Measurements from ENCODE around the gene FUZ. TPM values are rescaled to one million over a fixed set of nuclear protein-coding genes. Genes with fewer than 3 reads are reported as not detected.
"Not testable (repeated sequence)": the region's sequence is repeated elsewhere in the genome, so short reads cannot be mapped to it uniquely, and the experiment has no call there.

Gene FUZ
- total and polyA plus RNA-seq, 4 donors = 3.8 to 12.5 (median 7.0) TPM

DNA sequence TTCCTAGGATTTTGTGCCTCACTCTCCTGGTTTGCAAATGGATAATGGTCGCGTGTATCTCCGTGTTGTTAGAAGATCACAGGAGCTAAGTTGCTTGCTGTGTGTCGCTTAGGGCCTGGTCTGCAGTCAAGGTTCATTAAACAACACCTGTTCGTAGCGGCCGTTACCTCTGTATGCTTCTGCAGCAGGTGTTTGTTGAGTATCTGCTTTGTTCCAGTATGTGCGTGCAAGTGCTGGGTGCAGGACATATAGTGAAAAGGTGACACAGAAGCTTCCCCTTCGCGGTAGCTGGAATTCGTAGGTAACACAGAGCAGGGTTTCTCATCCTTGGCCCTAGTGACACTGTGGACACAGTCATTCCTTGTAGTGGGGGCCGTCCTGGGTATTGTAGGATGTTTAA, 10.4 kb upstream of the FUZ start:
- no peak for DNase-seq (ENCODE audit: low spot score)
- Histone ChIP-seq H3K4me1 (ENCODE audit: control insufficient read depth in 4 of 4, insufficient read depth in 4 of 4, low read length in 3 of 4) (peaks cover 5 to 11% (median 9%) of the 10 kb centered on the region in 4 donors), H3K36me3 (ENCODE audit: control insufficient read depth in 4 of 4, insufficient read depth in 3 of 4, low read depth in 1 of 4, low read length in 3 of 4) (peaks cover 0 to 17% (median 6%) of the 10 kb centered on the region in 4 donors), H3K9me3 (ENCODE audit: control insufficient read depth in 4 of 4, low read length in 3 of 4) (no peaks in the 10 kb centered on the region), H3K4me3 (ENCODE audit: low read depth in 1 of 3, low read length in 3 of 3) (no peak overlapping the region), H3K9ac (ENCODE audit: low read depth in 1 of 2, low read length in 2 of 2) (no peak overlapping the region), H3K27me3 (ENCODE audit: control insufficient read depth in 4 of 4, insufficient read depth in 4 of 4, low read length in 3 of 4) (no peaks in the 10 kb centered on the region), H3K27ac (ENCODE audit: low read depth in 1 of 2, low read length in 2 of 2) (no peak overlapping the region)
- WGBS = 93% methylated on average over 12 of the region's 12 CpGs
- TF ChIP-seq, protein P1, sequence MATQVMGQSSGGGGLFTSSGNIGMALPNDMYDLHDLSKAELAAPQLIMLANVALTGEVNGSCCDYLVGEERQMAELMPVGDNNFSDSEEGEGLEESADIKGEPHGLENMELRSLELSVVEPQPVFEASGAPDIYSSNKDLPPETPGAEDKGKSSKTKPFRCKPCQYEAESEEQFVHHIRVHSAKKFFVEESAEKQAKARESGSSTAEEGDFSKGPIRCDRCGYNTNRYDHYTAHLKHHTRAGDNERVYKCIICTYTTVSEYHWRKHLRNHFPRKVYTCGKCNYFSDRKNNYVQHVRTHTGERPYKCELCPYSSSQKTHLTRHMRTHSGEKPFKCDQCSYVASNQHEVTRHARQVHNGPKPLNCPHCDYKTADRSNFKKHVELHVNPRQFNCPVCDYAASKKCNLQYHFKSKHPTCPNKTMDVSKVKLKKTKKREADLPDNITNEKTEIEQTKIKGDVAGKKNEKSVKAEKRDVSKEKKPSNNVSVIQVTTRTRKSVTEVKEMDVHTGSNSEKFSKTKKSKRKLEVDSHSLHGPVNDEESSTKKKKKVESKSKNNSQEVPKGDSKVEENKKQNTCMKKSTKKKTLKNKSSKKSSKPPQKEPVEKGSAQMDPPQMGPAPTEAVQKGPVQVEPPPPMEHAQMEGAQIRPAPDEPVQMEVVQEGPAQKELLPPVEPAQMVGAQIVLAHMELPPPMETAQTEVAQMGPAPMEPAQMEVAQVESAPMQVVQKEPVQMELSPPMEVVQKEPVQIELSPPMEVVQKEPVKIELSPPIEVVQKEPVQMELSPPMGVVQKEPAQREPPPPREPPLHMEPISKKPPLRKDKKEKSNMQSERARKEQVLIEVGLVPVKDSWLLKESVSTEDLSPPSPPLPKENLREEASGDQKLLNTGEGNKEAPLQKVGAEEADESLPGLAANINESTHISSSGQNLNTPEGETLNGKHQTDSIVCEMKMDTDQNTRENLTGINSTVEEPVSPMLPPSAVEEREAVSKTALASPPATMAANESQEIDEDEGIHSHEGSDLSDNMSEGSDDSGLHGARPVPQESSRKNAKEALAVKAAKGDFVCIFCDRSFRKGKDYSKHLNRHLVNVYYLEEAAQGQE (IDR thresholded peaks at IDR 0.05) = no peak

DNA sequence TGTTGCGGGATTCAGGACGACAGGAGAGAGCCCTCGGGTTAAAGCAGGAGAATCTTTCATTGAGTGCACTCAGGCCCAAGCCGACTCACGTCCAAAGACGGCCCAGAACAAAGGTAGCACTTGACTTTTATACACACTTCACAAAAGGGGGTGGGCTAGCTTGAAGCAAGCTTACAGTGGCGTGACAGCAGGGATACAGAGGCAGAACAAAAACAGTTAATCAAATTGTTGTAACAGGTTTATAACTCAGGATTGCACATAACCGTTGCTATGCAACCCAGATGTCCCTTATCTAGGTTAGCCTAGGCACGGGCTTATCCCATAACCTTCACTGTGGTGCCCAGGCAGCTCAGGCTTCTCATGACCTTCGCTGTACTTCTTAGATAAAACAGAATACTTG, 7.0 kb upstream of the FUZ start:
- peak; percentile 53 for DNase-seq (ENCODE audit: low spot score)
- Histone ChIP-seq H3K36me3 (ENCODE audit: control insufficient read depth in 4 of 4, insufficient read depth in 3 of 4, low read depth in 1 of 4, low read length in 3 of 4) (peaks cover 0 to 9% (median 5%) of the 10 kb centered on the region in 4 donors), H3K9ac (ENCODE audit: low read depth in 1 of 2, low read length in 2 of 2) (no peak overlapping the region), H3K9me3 (ENCODE audit: control insufficient read depth in 4 of 4, low read length in 3 of 4) (no peaks in the 10 kb centered on the region), H3K27ac (ENCODE audit: low read depth in 1 of 2, low read length in 2 of 2) (no peak overlapping the region), H3K4me3 (ENCODE audit: low read depth in 1 of 3, low read length in 3 of 3) (no peak overlapping the region), H3K27me3 (ENCODE audit: control insufficient read depth in 4 of 4, insufficient read depth in 4 of 4, low read length in 3 of 4) (no peaks in the 10 kb centered on the region), H3K4me1 (ENCODE audit: control insufficient read depth in 4 of 4, insufficient read depth in 4 of 4, low read length in 3 of 4) (peaks cover 5 to 20% (median 14%) of the 10 kb centered on the region in 4 donors)
- TF ChIP-seq YY1 (IDR thresholded peaks at IDR 0.05) = no peak
- no peak for TF ChIP-seq SP1 (IDR thresholded peaks at IDR 0.05)
- no peak for TF ChIP-seq NR2F2 (IDR thresholded peaks at IDR 0.05)
- no peak for TF ChIP-seq TAF1 (conservative IDR thresholded peaks at IDR 0.05)
- no peak for TF ChIP-seq HNF4G (IDR thresholded peaks at IDR 0.05)
- TF ChIP-seq, protein P2, sequence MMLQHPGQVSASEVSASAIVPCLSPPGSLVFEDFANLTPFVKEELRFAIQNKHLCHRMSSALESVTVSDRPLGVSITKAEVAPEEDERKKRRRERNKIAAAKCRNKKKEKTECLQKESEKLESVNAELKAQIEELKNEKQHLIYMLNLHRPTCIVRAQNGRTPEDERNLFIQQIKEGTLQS (IDR thresholded peaks at IDR 0.05) = no peak
- TF ChIP-seq, protein P3, sequence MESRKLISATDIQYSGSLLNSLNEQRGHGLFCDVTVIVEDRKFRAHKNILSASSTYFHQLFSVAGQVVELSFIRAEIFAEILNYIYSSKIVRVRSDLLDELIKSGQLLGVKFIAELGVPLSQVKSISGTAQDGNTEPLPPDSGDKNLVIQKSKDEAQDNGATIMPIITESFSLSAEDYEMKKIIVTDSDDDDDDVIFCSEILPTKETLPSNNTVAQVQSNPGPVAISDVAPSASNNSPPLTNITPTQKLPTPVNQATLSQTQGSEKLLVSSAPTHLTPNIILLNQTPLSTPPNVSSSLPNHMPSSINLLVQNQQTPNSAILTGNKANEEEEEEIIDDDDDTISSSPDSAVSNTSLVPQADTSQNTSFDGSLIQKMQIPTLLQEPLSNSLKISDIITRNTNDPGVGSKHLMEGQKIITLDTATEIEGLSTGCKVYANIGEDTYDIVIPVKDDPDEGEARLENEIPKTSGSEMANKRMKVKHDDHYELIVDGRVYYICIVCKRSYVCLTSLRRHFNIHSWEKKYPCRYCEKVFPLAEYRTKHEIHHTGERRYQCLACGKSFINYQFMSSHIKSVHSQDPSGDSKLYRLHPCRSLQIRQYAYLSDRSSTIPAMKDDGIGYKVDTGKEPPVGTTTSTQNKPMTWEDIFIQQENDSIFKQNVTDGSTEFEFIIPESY (IDR thresholded peaks at IDR 0.05) = no peak
- no peak for TF ChIP-seq FOXA2 (IDR thresholded peaks at IDR 0.05)
- TF ChIP-seq FOXA1 (IDR thresholded peaks at IDR 0.05) = no peak
- no peak for TF ChIP-seq RXRA (IDR thresholded peaks at IDR 0.05)
- TF ChIP-seq RAD21 (IDR thresholded peaks at IDR 0.05) = no peak
- TF ChIP-seq GABPA (IDR thresholded peaks at IDR 0.05 in 1 of 2, conservative IDR thresholded peaks at IDR 0.05 in 1 of 2) = no peak
- TF ChIP-seq EGR1 (IDR thresholded peaks at IDR 0.05; ENCODE audit: low read depth in 2 of 2) = no peak
- 86% methylated on average over 10 of the region's 10 CpGs for WGBS

DNA sequence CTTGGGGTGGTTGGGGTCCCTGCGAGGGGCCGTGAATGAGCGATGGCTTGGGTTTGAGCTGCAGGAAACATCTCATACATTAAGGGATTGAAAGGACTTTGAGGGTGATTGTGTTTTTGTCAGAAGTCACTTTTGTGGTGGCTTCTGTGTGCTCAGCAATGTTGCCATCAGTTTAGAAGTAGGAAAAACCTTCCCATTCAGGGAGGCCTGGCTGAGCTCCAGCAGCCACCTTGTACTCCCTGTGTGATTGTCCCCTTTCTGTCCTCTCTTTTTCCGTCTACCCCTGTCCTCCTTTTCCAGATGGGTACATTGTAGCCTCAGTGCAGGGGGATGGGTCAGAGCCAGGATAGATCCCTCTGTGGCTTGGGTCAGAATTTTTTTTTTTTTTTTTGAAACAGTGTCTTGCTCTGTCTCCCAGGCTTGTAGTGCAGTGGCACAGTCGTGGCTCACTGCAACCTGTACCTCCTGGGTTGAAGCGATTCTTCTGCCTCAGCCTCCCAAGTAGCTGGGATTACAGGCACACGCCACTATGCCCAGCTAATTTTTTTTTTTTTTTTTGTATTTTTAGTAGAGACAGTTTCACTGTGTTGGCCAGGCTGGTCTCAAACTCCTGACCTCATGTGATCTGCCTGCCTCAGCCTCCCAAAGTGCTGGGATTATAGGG, 6.5 kb upstream of the FUZ start:
- H3K4me3 ChIP-seq (ENCODE audit: low read depth in 1 of 3, low read length in 3 of 3) = peak overlapping the region in 1 of 3 donors; percentile 72
- not testable (repeated sequence) for DNase-seq (ENCODE audit: low spot score); H3K27ac ChIP-seq (ENCODE audit: low read depth in 1 of 2, low read length in 2 of 2); H3K9me3 ChIP-seq (ENCODE audit: control insufficient read depth in 4 of 4, low read length in 3 of 4); H3K27me3 ChIP-seq (ENCODE audit: control insufficient read depth in 4 of 4, insufficient read depth in 4 of 4, low read length in 3 of 4); H3K9ac ChIP-seq (ENCODE audit: low read depth in 1 of 2, low read length in 2 of 2); H3K36me3 ChIP-seq (ENCODE audit: control insufficient read depth in 4 of 4, insufficient read depth in 3 of 4, low read depth in 1 of 4, low read length in 3 of 4)
- 87% methylated on average over 7 of the region's 7 CpGs for WGBS
- H3K4me1 ChIP-seq (ENCODE audit: control insufficient read depth in 4 of 4, insufficient read depth in 4 of 4, low read length in 3 of 4) = peaks cover 5 to 20% (median 14%) of the 10 kb centered on the region in 4 donors

Data from liver (tissue), 9 donors.